GM19452 (cell line): Measurements from ENCODE around the gene MEIOSIN.
A peak's percentile ranks its signal among the peaks of the same experiment; 100 is the strongest.

Source experiments
- ATAC-seq: cut with Tn5 transposase; IDR thresholded peaks from one replicate; pipeline ENCODE4 v1.9.1; 2021; ENCODE audit not compliant: unreplicated experiment

The MEIOSIN gene

GRCh38 chr19:45764945-45765701, 31.9 kb downstream of the MEIOSIN start:
- no peak for ATAC-seq

GRCh38 chr19:45765702-45766295, 32.6 kb downstream of the MEIOSIN start:
- ATAC-seq, result no peak

DNA sequence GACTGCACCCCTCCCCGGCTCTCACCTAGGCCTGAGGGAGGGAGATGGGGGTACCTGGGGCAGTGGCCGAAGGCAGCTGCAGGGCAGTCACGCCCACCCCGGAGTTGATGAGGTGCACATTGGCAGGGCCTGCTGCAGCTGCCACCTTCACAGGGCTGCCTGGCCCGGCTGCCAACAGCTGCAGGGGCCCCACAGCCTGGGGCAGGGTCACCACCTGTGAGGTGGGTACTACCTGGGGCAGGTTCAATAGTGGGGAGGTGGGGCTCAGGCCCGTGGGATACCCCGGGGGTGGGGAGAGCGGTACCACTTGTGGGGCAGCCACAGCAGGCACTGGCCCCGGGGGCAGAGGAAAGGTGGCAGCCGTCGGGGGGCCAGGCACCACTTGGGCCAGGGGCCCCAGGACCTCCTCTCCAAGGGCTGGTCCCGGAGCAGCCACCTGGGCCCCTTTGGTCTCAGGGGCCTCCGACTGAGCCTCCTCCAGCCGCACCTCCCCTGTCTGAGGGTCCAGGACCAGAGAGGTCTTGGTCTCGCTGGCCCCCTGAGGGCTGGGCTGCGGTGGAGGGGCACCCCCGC, 33.1 kb downstream of the MEIOSIN start:
- no peak for ATAC-seq

- ATAC-seq, result no peak
Observed at GRCh38 chr19:45766869-45767346, 33.7 kb downstream of the MEIOSIN start.

- no peak for ATAC-seq
Observed at GRCh38 chr19:45767410-45767880, 34.2 kb downstream of the MEIOSIN start.

- no peak for ATAC-seq
Observed at GRCh38 chr19:45767881-45768654, 34.8 kb downstream of the MEIOSIN start.

GRCh38 chr19:45768655-45768983, 35.4 kb downstream of the MEIOSIN start:
- ATAC-seq, result no peak

DNA sequence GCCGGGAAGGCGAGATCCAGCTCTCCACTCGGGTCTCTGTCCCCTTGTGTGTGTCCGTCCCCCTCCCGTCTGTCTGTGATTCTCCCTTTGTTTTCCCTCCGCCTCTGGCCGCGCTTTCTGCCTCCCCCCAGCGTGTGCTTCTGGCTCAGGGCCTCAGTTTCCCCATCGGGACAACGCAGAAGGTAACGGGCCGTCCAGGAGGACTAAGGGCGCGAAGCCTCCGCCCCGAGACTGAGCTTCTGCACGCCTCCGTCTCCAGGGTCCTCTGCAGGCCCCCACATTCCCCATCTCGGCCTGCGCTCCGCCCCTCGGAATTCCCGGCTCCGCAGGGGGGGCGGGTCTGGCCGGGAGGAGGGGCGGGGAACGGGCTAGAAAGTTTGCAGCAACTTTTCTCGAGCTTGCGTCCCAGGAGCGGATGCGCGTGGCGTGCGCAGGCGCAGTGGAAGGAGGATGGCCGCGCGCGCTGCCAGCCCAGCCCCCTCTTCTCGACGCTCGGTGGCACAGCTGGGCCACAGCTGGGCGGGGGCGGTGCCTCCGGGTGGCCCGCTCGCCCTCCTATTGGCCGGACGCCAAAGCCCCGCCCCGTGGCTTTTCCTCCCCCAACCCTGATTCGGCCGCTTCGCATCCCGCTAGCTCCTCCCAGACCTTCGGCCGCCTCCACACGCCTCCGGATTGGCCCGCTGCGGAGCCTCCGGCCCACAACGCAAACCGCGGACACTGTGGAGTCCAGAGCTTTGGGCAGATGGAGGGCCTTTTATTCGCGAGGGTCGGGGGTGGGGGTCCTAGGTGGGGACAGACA, 35.9 kb downstream of the MEIOSIN start, which contains the start of gene SIX5:
Gene SIX5 (minus strand): TSS at position 269 of the 799 bp plus-strand sequence. CDS start 408 bp downstream, outside the sequence.
- ATAC-seq, result peak; percentile 52

DNA sequence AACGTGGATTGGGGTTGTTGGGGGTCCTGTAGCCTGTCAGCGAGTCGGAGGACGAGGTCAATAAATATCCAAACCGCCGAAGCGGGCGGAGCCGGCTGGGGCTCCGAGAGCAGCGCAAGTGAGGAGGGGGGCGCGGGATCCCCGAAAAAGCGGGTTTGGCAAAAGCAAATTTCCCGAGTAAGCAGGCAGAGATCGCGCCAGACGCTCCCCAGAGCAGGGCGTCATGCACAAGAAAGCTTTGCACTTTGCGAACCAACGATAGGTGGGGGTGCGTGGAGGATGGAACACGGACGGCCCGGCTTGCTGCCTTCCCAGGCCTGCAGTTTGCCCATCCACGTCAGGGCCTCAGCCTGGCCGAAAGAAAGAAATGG, 36.6 kb downstream of the MEIOSIN start:
- ATAC-seq, result no peak

- peak; percentile 50 for ATAC-seq
Observed at GRCh38 chr19:45770192-45771101, 37.2 kb downstream of the MEIOSIN start.

- no peak for ATAC-seq
Observed at GRCh38 chr19:45771311-45771933, 38.2 kb downstream of the MEIOSIN start.

DNA sequence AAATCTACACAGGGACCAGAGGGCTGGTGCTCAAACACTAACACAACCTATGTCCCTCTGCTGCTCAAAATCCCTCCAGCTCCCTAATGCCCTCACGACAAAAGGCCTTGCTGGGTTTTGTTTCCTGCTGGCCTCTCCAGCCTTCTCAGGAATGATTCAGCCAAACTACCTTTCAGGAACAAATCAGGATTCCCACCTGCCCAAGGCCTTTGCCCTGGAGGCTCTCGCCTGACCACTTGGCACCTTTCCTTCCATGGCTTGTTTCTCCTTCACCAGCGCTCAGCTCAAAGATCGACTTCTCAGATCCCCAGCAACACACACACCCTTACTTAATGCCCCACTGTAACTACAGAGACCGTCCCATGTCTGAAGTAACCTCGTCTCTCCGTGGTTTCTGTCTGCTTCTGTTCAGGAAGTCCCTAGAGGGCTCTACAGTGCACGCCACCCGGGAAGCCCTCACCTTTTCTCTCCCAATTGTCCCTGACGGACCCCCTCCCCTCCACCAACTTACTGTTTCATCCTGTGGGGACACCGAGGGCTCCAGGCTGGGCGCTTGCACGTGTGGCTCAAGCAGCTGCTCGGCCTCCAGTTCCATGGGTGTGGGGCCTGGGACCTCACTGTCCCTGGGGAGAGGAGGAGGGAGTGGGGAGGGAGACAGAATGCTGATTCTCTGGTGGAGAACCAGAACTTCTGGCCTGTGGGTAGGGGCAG, 39.0 kb downstream of the MEIOSIN start:
- ATAC-seq, result no peak

DNA sequence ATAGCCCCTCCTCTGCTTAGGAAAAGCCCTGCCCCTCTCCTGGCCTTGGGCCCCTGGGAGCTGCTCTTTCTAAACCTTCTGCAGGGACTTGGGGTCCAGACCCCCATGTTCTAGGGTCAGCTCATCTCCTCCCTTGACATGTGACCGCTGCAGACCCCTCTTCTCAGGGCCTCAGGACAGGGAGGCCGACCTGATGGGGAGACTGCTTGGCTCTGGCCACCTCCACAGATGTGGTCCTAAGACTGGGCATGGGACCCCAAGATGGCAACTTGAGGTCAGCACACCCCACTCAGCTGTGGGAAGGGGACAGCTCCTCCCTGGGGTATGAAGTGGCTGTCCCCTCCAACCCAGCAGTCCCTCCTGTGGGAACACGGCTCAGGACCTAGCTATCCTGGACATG, 39.7 kb downstream of the MEIOSIN start:
- ATAC-seq, result no peak

DNA sequence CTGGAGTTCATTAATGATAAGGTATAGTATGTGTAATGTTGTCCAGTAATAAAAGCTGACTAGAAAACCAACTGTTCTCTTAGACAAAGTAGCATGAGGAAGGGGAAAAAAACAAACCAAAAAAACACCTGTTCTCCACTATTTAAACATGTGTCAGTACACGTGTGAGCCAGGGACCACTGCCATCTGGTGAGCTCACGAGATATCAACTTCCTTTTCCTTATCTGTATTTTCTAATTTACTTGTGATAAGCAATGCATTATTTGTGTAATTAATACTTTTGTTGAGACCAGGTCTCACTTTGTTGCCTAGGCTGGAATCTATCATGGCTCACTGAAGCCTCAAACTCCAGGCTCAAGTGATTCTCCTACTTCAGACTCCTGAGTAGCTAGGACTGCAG, 40.1 kb downstream of the MEIOSIN start:
- ATAC-seq, result no peak

DNA sequence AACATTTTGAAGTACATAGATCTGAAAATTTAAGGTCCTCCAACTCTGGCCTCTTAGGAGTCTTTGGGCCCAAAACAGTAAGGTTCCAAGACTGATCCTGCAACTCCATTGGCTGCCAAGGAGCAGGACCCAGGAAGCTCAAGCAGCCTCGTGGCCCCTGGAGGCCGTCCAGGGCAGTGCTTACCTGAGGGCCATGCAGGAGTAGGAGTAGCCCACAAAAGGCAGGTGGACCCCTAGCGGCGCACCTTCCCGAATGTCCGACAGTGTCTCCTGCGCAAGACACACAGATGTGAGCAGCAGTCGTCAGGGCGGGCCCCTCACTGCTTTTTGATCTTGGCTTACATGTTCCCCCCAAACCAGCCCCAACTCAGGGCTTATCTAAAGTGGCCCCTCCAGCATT, 41.5 kb downstream of the MEIOSIN start:
- no peak for ATAC-seq

- no peak for ATAC-seq
Observed at GRCh38 chr19:45777395-45777961, 44.2 kb downstream of the MEIOSIN start.

- no peak for ATAC-seq
Observed at GRCh38 chr19:45778010-45778661, 44.9 kb downstream of the MEIOSIN start.
